HG03045 (cell line): Measurements from ENCODE around the gene ANK3.

ENCODE experiments used
- ATAC-seq: cut with Tn5 transposase; IDR thresholded peaks from one replicate; pipeline ENCODE4 v1.9.1; 2021; ENCODE audit warnings: mild to moderate bottlenecking, moderate library complexity; ENCODE audit not compliant: unreplicated experiment

The ANK3 gene

GRCh38 chr10:60237977-60238758 is 151.5 kb downstream of the ANK3 start:
- ATAC-seq = peak; percentile 57

GRCh38 chr10:60236869-60237524 is 152.7 kb downstream of the ANK3 start:
- ATAC-seq = peak; percentile 97

- ATAC-seq = no peak
Measured at GRCh38 chr10:60235001-60235400, 154.7 kb downstream of the ANK3 start.

- ATAC-seq = no peak
Measured at GRCh38 chr10:60234551-60234950, 155.1 kb downstream of the ANK3 start.

- ATAC-seq = no peak
Measured at GRCh38 chr10:60230892-60231291, 158.8 kb downstream of the ANK3 start.

- no peak for ATAC-seq
Measured at GRCh38 chr10:60224066-60224705, 165.5 kb downstream of the ANK3 start.

GRCh38 chr10:60222047-60222446 is 167.6 kb downstream of the ANK3 start:
- no peak for ATAC-seq

- ATAC-seq = no peak
Measured at GRCh38 chr10:60212195-60212594, 177.5 kb downstream of the ANK3 start.

- no peak for ATAC-seq
Measured at GRCh38 chr10:60209874-60210570, 179.7 kb downstream of the ANK3 start.

- ATAC-seq = no peak
Measured at GRCh38 chr10:60208676-60209269, 180.9 kb downstream of the ANK3 start.

GRCh38 chr10:60207894-60208293 is 181.8 kb downstream of the ANK3 start:
- no peak for ATAC-seq

- ATAC-seq = no peak
Measured at GRCh38 chr10:60206735-60207134, 182.9 kb downstream of the ANK3 start.

GRCh38 chr10:60205741-60206140 is 183.9 kb downstream of the ANK3 start:
- no peak for ATAC-seq

- no peak for ATAC-seq
Measured at GRCh38 chr10:60203993-60204618, 185.6 kb downstream of the ANK3 start.

- ATAC-seq = no peak
Measured at GRCh38 chr10:60200682-60201053, 189.0 kb downstream of the ANK3 start.

GRCh38 chr10:60200012-60200681 is 189.5 kb downstream of the ANK3 start:
- no peak for ATAC-seq

- ATAC-seq = no peak
Measured at GRCh38 chr10:60197206-60197605, 192.5 kb downstream of the ANK3 start.

- ATAC-seq = no peak
Measured at GRCh38 chr10:60194421-60194820, 195.3 kb downstream of the ANK3 start.

- no peak for ATAC-seq
Measured at GRCh38 chr10:60192946-60193345, 196.7 kb downstream of the ANK3 start.

GRCh38 chr10:60189861-60190475 is 199.7 kb downstream of the ANK3 start:
- ATAC-seq = no peak
